Stimulated activated CD4-positive, alpha-beta T cell treated with anti-CD3 and anti-CD28 coated beads, TNF-alpha, amount 100 ng/mL, for 24 hours (primary cell): ENCODE results near the gene LSM12.

ENCODE experiments used
- DNase-seq, 3 experiments: peaks; one replicate each; pipeline ENCODE4 v3.0.0-alpha.2; 2020; ENCODE audit warnings: low read depth in 3 of 3

LSM12 gene

DNA sequence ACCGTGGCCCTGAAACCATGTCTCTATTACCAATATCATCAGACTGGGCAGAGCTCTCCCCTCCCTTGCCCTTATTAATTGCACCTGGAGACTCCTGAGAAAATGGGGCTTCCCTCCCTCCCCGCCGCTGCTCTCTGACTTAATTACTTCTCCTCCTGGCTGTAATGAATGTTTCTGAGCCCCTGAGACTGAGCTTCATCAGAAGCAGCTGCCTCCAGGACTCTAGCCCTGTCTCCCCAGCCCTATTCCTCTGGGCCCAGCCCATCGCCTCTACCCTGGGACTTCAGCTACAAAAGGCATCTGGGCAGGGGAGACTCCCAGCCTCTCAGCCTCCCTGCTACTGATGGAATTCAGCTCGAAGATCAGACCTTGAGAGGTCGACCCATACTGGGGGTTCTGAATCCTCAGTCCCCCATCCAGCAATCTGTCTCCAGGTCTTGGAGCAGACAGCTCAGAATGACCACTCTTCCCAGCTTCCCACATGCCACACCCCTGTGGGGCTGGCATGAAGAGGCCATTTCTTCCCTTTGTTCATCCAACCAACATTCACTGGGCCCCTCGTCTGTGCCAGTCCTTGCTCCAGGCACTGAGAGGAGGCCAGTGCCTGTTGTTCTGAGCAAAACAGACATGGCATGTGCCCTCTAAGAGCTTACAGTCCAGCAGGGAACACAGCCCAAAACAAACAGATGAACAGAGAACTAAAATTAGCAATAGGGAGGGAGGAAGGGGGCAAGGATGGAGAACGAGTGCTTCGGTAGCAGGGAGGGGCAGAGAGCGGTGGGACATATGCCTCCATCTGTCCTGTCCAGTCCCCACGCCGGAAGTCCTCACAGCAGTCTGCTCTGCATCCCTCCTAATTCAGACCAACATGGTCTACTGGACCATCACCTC is 79.1 kb downstream of the LSM12 start:
- no peak for DNase-seq

DNA sequence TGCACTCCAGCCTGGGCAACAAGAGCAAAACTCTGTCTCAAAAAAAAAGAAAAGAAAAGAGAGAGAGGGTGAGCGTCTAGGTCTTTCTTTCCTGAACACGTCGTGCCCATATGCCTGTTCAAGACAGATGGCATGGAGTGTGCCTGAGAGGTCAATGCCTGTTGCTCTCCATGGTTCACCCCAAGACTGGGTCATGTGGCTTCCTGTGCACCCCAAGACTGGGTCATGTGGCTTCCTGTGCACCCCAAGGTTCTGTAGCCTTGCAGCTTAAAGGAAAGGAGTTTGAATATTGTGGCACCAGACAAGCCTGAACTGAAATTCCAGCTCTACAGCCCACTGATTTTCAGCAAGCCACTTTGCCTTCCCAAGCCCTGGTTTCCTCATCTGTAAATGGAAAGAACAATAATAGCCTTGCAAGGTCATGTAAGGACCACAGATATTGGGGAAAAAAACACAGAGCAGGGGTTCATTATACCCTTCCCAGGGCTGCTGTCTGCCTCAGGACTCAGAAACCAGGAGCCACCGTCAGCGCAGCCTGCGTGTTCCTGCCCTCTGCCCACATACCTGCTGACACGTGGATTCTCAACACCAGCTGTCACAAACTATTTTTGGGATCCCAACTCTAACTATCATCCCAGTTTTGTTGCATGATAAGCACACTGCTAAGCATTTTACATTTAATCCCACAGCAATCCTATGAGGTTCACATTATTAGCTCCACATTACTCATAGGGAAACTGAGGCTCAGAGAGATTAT is 80.1 kb downstream of the LSM12 start:
- no peak for DNase-seq

DNA sequence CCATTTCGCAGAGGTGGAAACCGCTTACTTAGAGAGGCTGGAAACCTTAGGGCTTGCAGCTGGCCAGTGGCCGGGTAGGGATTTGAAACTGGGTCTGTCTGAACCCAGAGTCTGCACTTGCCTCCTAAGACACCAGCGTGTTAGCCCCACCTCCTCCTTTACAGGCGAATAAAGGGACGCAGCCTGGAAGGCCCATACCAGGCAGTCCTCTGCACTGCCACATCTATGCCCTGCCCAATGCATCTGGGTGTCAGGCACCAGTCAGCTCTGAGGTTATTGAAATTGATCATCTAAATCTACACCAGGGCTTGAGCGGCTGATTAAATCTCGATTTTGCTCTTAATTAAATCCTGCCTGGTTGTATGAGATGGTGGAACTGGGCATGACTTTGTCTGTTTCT is 82.0 kb downstream of the LSM12 start:
- no peak for DNase-seq
